Hepatocyte (in vitro differentiated cells): ENCODE results near the gene CCL1.

Experiments used
- EZH2phosphoT487 ChIP-seq: fragments of 200-600 bp; sonication (generic); IDR thresholded peaks from one replicate; pipeline ENCODE4 v1.6.1; 2018; ENCODE audit warnings: antibody characterized with exemption, mild to moderate bottlenecking, low read depth, moderate library complexity; ENCODE audit not compliant: unreplicated experiment, severe bottlenecking
- TF ChIP-seq, protein P1 (sequence below): fragments of 200-600 bp; sonication (generic); IDR thresholded peaks from 2 replicates; pipeline ENCODE4 v1.5.1; 2016; ENCODE audit warnings: antibody characterized with exemption, mild to moderate bottlenecking; ENCODE audit not compliant: poor library complexity

- TF ChIP-seq EZH2phosphoT487 = no peak
- TF ChIP-seq, protein P1, sequence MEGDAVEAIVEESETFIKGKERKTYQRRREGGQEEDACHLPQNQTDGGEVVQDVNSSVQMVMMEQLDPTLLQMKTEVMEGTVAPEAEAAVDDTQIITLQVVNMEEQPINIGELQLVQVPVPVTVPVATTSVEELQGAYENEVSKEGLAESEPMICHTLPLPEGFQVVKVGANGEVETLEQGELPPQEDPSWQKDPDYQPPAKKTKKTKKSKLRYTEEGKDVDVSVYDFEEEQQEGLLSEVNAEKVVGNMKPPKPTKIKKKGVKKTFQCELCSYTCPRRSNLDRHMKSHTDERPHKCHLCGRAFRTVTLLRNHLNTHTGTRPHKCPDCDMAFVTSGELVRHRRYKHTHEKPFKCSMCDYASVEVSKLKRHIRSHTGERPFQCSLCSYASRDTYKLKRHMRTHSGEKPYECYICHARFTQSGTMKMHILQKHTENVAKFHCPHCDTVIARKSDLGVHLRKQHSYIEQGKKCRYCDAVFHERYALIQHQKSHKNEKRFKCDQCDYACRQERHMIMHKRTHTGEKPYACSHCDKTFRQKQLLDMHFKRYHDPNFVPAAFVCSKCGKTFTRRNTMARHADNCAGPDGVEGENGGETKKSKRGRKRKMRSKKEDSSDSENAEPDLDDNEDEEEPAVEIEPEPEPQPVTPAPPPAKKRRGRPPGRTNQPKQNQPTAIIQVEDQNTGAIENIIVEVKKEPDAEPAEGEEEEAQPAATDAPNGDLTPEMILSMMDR = no peak
Observed at GRCh38 chr17:34382621-34383124, 19.6 kb upstream of the CCL1 start.
